H9 (cell line): ENCODE results near the gene SGO1. TPM values are rescaled to one million over a fixed set of nuclear protein-coding genes. Genes with fewer than 3 reads are reported as not detected.

Source experiments
- DNase-seq: peaks from one replicate; pipeline ENCODE4 v3.0.0-alpha.2; 2017
- H2AFZ ChIP-seq: one replicate; pipeline ENCODE4 v1.6.1; 2013; ENCODE audit warnings: mild to moderate bottlenecking, low read length, control low read depth, moderate library complexity
- H2AK5ac ChIP-seq: 2 replicates; pipeline ENCODE4 v1.6.1; 2013; ENCODE audit warnings: low read length, control low read depth, mixed read lengths; ENCODE audit not compliant: insufficient read length
- H2BK120ac ChIP-seq: one replicate; pipeline ENCODE4 v1.6.1; 2013; ENCODE audit warnings: low read depth, mild to moderate bottlenecking, low read length, control low read depth, inconsistent platforms; ENCODE audit not compliant: poor library complexity, severe bottlenecking
- H2BK12ac ChIP-seq: 2 replicates; pipeline ENCODE4 v1.6.1; 2013; ENCODE audit warnings: low read length, control low read depth, mixed read lengths, low read depth; ENCODE audit not compliant: insufficient read length
- H2BK15ac ChIP-seq: 2 replicates; pipeline ENCODE4 v1.6.1; 2013; ENCODE audit warnings: low read depth, low read length, control low read depth
- H2BK20ac ChIP-seq: one replicate; pipeline ENCODE4 v1.6.1; 2013; ENCODE audit warnings: low read depth, mild to moderate bottlenecking, low read length, control low read depth, inconsistent platforms; ENCODE audit not compliant: poor library complexity, severe bottlenecking
- H2BK5ac ChIP-seq: 2 replicates; pipeline ENCODE4 v1.6.1; 2013; ENCODE audit warnings: low read length, control low read depth, mixed read lengths; ENCODE audit not compliant: insufficient read length
- H3K14ac ChIP-seq: 2 replicates; pipeline ENCODE4 v1.6.1; 2013; ENCODE audit warnings: low read length, control low read depth; ENCODE audit not compliant: insufficient read depth
- H3K18ac ChIP-seq: 2 replicates; pipeline ENCODE4 v1.6.1; 2013; ENCODE audit warnings: low read depth, mild to moderate bottlenecking, mixed read lengths, low read length, control low read depth; ENCODE audit not compliant: insufficient read length
- H3K23ac ChIP-seq: 2 replicates; pipeline ENCODE4 v1.6.1; 2013; ENCODE audit warnings: low read length, control low read depth, mixed read lengths, low read depth; ENCODE audit not compliant: insufficient read length
- H3K23me2 ChIP-seq: 2 replicates; pipeline ENCODE4 v1.6.1; 2013; ENCODE audit warnings: low read depth, mild to moderate bottlenecking, mixed read lengths, low read length, control low read depth; ENCODE audit not compliant: insufficient read length, poor library complexity, severe bottlenecking
- H3K27ac ChIP-seq: 2 replicates; pipeline ENCODE4 v1.5.1; 2013; ENCODE audit warnings: low read length, control low read depth, mixed read lengths, low read depth; ENCODE audit not compliant: insufficient read length
- H3K27me3 ChIP-seq: 2 replicates; pipeline ENCODE4 v1.6.1; 2013; ENCODE audit warnings: low read length, control low read depth, inconsistent platforms; ENCODE audit not compliant: insufficient read depth
- H3K4ac ChIP-seq: 2 replicates; pipeline ENCODE4 v1.6.1; 2013; ENCODE audit warnings: low read depth, mild to moderate bottlenecking, control low read depth, inconsistent platforms, low read length, moderate library complexity
- H3K4me1 ChIP-seq: 2 replicates; pipeline ENCODE4 v1.6.1; 2013; ENCODE audit warnings: low read length, control low read depth, inconsistent platforms; ENCODE audit not compliant: insufficient read depth
- H3K4me2 ChIP-seq: 2 replicates; pipeline ENCODE4 v1.6.1; 2013; ENCODE audit warnings: low read length, control low read depth, mixed read lengths; ENCODE audit not compliant: insufficient read length, insufficient read depth
- H3K56ac ChIP-seq: 2 replicates; pipeline ENCODE4 v1.6.1; 2013; ENCODE audit warnings: low read depth, mild to moderate bottlenecking, mixed read lengths, low read length, control low read depth; ENCODE audit not compliant: insufficient read length
- H3K79me1 ChIP-seq: 2 replicates; pipeline ENCODE4 v1.6.1; 2013; ENCODE audit warnings: low read depth, mild to moderate bottlenecking, moderate library complexity, low read length, control low read depth, inconsistent platforms; ENCODE audit not compliant: insufficient read depth, poor library complexity, severe bottlenecking
- H3K79me2 ChIP-seq: 2 replicates; pipeline ENCODE4 v1.6.1; 2013; ENCODE audit warnings: low read length, control low read depth, inconsistent platforms; ENCODE audit not compliant: insufficient read depth
- H3K9ac ChIP-seq: 2 replicates; pipeline ENCODE4 v1.6.1; 2013; ENCODE audit warnings: low read length, control low read depth, mixed read lengths; ENCODE audit not compliant: insufficient read length; ENCODE audit errors: extremely low read depth
- H3K9me3 ChIP-seq: one replicate; pipeline ENCODE4 v1.6.1; 2013; ENCODE audit warnings: low read depth, low read length, inconsistent platforms; ENCODE audit not compliant: control insufficient read depth
- H3T11ph ChIP-seq: one replicate; pipeline ENCODE4 v1.6.1; 2013; ENCODE audit warnings: mild to moderate bottlenecking, low read length, control low read depth, inconsistent platforms
- H4K20me1 ChIP-seq: one replicate; pipeline ENCODE4 v1.6.1; 2013; ENCODE audit not compliant: control insufficient read depth, insufficient read length, insufficient read depth
- H4K5ac ChIP-seq: 2 replicates; pipeline ENCODE4 v1.6.1; 2013; ENCODE audit warnings: low read depth, mild to moderate bottlenecking, mixed read lengths, low read length, control low read depth; ENCODE audit not compliant: insufficient read length
- H4K8ac ChIP-seq: replicated peaks from 2 replicates; pipeline ENCODE4 v1.6.1; 2013; ENCODE audit warnings: low read length, control low read depth, mixed read lengths, low read depth; ENCODE audit not compliant: insufficient read length
- H4K91ac ChIP-seq: 2 replicates; pipeline ENCODE4 v1.6.1; 2013; ENCODE audit warnings: low read depth, mild to moderate bottlenecking, moderate library complexity, mixed read lengths, low read length, control low read depth; ENCODE audit not compliant: insufficient read length
- H3K27ac Mint-ChIP-seq, 3 experiments: 2 replicates in 2 of 3; 3 replicates in 1 of 3; pipeline ENCODE4 v1.8.0; 2020 to 2021; ENCODE audit warnings: mixed read lengths in 3 of 3, mild to moderate bottlenecking in 1 of 3, moderate library complexity in 1 of 3
- H3K27me3 Mint-ChIP-seq: 2 replicates; pipeline ENCODE4 v1.8.0; 2021; ENCODE audit warnings: low read depth, mild to moderate bottlenecking, moderate library complexity, mixed read lengths
- H3K36me3 Mint-ChIP-seq, 3 experiments: 2 replicates in 2 of 3; 3 replicates in 1 of 3; pipeline ENCODE4 v1.8.0; 2020 to 2021; ENCODE audit warnings: low read depth in 3 of 3, mixed read lengths in 3 of 3; ENCODE audit not compliant: insufficient read depth in 1 of 3
- H3K4me1 Mint-ChIP-seq, 2 experiments: 2 replicates each; pipeline ENCODE4 v1.8.0; 2020; ENCODE audit warnings: mixed read lengths in 2 of 2
- H3K4me3 Mint-ChIP-seq, 2 experiments: 2 replicates in 1 of 2; 3 replicates in 1 of 2; pipeline ENCODE4 v1.8.0; 2020 to 2021; ENCODE audit warnings: mild to moderate bottlenecking in 2 of 2, mixed read lengths in 2 of 2, moderate library complexity in 1 of 2
- H3K9me3 Mint-ChIP-seq, 2 experiments: 2 replicates in 1 of 2; 3 replicates in 1 of 2; pipeline ENCODE4 v1.8.0; 2020; ENCODE audit warnings: mild to moderate bottlenecking in 2 of 2, mixed read lengths in 2 of 2, moderate library complexity in 1 of 2
- WGBS: extraction: QIAGEN DNeasy Blood & Tissue Kit; methylation state at CpG from one replicate; pipeline ENCODE4 v1.1.7; 2013; ENCODE audit warnings: missing lambda C conversion rate, low lambda C conversion rate, mixed read lengths; ENCODE audit not compliant: insufficient read length; ENCODE audit errors: extremely low coverage; 5-methylcytosine and 5-hydroxymethylcytosine counted together
- total RNA-seq: library from RNA; stranded (reverse); gene quantifications from 2 replicates; pipeline ENCODE4 v1.2.1, GENCODE V29; 2021
- TF ChIP-seq, protein P1 (sequence below): fragments of 200-600 bp; sonication (generic); conservative IDR thresholded peaks from 3 replicates; pipeline ENCODE4 v1.8.0; 2021; ENCODE audit warnings: antibody characterized with exemption, mild to moderate bottlenecking

The SGO1 gene
- total RNA-seq, 1 experiment from 2014 or later: 30.7 TPM

DNA sequence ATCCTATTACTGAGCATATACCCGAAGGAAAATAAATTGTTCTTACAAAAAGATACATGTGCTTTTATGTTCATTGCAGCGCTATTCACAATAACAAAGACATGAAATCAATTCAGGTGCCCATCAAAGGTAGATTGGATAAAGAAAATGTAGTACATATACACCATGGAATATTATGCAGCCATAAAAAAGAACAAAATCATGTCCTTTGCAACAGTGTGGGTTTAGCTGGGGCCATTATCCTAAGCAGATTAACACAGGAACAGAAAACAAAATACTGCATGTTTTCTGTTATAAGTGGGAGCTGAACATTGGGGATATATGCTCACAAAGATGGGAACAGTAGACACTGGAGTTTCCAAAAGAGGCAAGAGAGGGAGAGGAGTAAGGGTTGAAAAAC, 42.5 kb downstream of the SGO1 start:
- Histone ChIP-seq H4K8ac (no peak overlapping the region), H3K4me2 (no peak overlapping the region), H3K27ac (no peak overlapping the region), H3K18ac (no peak overlapping the region), H3K23ac (no peak overlapping the region), H3K23me2 (no peaks in the 10 kb centered on the region), H2AK5ac (no peak overlapping the region), H3K27me3 (no peaks in the 10 kb centered on the region), H3K79me2 (no peaks in the 10 kb centered on the region), H3K9ac (no peak overlapping the region), H3K14ac (no peak overlapping the region), H2BK15ac (no peak overlapping the region), H4K5ac (no peak overlapping the region), H4K20me1 (no peaks in the 10 kb centered on the region), H2BK5ac (no peak overlapping the region), H3K4ac (no peak overlapping the region), H3K4me1 (0 out of 2 replicates have a peak, but pooled peaks cover 2% of the 10 kb centered on the region), H2BK12ac (no peak overlapping the region), H3K9me3 (no peaks in the 10 kb centered on the region), H3T11ph (no peak overlapping the region), H3K56ac (no peak overlapping the region), H2AFZ (no peak overlapping the region), H2BK120ac (no peak overlapping the region), H3K79me1 (no peaks in the 10 kb centered on the region), H2BK20ac (no peak overlapping the region), H4K91ac (no peak overlapping the region)
- WGBS: no CpG with 5 or more reads among the region's 2 CpGs
- no peak for DNase-seq
- TF ChIP-seq, protein P1, sequence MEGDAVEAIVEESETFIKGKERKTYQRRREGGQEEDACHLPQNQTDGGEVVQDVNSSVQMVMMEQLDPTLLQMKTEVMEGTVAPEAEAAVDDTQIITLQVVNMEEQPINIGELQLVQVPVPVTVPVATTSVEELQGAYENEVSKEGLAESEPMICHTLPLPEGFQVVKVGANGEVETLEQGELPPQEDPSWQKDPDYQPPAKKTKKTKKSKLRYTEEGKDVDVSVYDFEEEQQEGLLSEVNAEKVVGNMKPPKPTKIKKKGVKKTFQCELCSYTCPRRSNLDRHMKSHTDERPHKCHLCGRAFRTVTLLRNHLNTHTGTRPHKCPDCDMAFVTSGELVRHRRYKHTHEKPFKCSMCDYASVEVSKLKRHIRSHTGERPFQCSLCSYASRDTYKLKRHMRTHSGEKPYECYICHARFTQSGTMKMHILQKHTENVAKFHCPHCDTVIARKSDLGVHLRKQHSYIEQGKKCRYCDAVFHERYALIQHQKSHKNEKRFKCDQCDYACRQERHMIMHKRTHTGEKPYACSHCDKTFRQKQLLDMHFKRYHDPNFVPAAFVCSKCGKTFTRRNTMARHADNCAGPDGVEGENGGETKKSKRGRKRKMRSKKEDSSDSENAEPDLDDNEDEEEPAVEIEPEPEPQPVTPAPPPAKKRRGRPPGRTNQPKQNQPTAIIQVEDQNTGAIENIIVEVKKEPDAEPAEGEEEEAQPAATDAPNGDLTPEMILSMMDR: no peak
- H3K4me1 Mint-ChIP-seq: peaks cover 14 to 22% of the 10 kb centered on the region in 2 experiments
- H3K27ac Mint-ChIP-seq: no peak overlapping the region
- H3K27me3 Mint-ChIP-seq: no peaks in the 10 kb centered on the region
- no peaks in the 10 kb centered on the region; a peak in 1 of 5 replicates for H3K9me3 Mint-ChIP-seq
- H3K36me3 Mint-ChIP-seq: peaks cover 0 to 8% (median 2%) of the 10 kb centered on the region in 3 experiments; a peak in 2 of 7 replicates
- no peak overlapping the region for H3K4me3 Mint-ChIP-seq
